ENCODE measurements around the gene TMEFF2.

DNA sequence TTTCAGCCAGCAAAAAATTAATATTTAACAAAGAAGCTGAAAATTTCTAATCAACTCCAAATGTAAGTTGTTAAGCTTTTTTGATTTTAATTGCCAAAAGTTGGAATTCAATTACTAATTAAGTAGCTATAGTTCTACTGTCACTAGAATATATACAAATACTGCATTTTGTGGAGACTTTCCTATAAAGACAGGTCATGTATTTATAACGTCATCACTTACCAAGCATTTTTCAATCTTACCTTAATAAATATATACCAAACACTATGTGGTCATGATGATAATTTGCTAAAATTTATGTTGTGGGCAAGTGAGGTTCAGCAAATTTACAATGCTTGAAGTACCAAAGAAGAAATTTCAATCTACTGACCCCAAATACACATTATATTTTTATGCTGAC, 24.2 kb upstream of the TMEFF2 start:
- TF ChIP-seq, protein P1, sequence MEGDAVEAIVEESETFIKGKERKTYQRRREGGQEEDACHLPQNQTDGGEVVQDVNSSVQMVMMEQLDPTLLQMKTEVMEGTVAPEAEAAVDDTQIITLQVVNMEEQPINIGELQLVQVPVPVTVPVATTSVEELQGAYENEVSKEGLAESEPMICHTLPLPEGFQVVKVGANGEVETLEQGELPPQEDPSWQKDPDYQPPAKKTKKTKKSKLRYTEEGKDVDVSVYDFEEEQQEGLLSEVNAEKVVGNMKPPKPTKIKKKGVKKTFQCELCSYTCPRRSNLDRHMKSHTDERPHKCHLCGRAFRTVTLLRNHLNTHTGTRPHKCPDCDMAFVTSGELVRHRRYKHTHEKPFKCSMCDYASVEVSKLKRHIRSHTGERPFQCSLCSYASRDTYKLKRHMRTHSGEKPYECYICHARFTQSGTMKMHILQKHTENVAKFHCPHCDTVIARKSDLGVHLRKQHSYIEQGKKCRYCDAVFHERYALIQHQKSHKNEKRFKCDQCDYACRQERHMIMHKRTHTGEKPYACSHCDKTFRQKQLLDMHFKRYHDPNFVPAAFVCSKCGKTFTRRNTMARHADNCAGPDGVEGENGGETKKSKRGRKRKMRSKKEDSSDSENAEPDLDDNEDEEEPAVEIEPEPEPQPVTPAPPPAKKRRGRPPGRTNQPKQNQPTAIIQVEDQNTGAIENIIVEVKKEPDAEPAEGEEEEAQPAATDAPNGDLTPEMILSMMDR (IDR thresholded peaks at IDR 0.05; ENCODE audit: insufficient read depth, low read depth, low read length): no peak
- TF ChIP-seq EZH2 (IDR thresholded peaks at IDR 0.05; ENCODE audit: insufficient read depth, low read length): no peak
